DOHH2 (cell line): ENCODE measurements around the gene CCT5.

Experiments used
- H3F3A ChIP-seq: fragments of 200-600 bp; sonication (generic), shearing (Covaris generic); 2 replicates; pipeline ENCODE4 v1.6.0; 2016; ENCODE audit warnings: antibody characterized with exemption, mild to moderate bottlenecking; ENCODE audit not compliant: control insufficient read depth, insufficient read depth
- H3K27ac ChIP-seq: fragments of 200-600 bp; sonication (generic); 2 replicates; pipeline ENCODE4 v1.5.1; 2014; ENCODE audit warnings: low read depth, mild to moderate bottlenecking, low read length, moderate library complexity
- H3K27me3 ChIP-seq: fragments of 200-600 bp; sonication (generic); 2 replicates; pipeline ENCODE4 v1.6.1; 2014; ENCODE audit warnings: mild to moderate bottlenecking, low read length, mixed read lengths; ENCODE audit not compliant: control insufficient read depth
- H3K36me3 ChIP-seq: fragments of 200-600 bp; sonication (generic); 2 replicates; pipeline ENCODE4 v1.6.1; 2014; ENCODE audit warnings: mild to moderate bottlenecking, low read length, moderate library complexity, mixed read lengths; ENCODE audit not compliant: control insufficient read depth
- H3K4me1 ChIP-seq: fragments of 200-600 bp; sonication (generic); 2 replicates; pipeline ENCODE4 v1.6.1; 2014; ENCODE audit warnings: mild to moderate bottlenecking, low read length, mixed read lengths; ENCODE audit not compliant: control insufficient read depth
- H3K4me2 ChIP-seq: fragments of 200-600 bp; sonication (generic); 2 replicates; pipeline ENCODE4 v1.6.0; 2014; ENCODE audit warnings: mild to moderate bottlenecking, low read length, moderate library complexity
- H3K4me3 ChIP-seq: fragments of 200-600 bp; sonication (generic); 2 replicates; pipeline ENCODE4 v1.5.1; 2014; ENCODE audit warnings: mild to moderate bottlenecking, low read length, mixed read lengths
- H3K79me2 ChIP-seq: fragments of 200-600 bp; sonication (generic); 2 replicates; pipeline ENCODE4 v1.6.1; 2014; ENCODE audit warnings: mild to moderate bottlenecking, low read length, mixed read lengths; ENCODE audit not compliant: control insufficient read depth
- H3K9me2 ChIP-seq: fragments of 200-600 bp; sonication (generic); replicated peaks from 2 replicates; pipeline ENCODE4 v1.6.1; 2014; ENCODE audit warnings: mild to moderate bottlenecking, low read length, mixed read lengths; ENCODE audit not compliant: control insufficient read depth
- H3K9me3 ChIP-seq: fragments of 200-600 bp; sonication (generic); 2 replicates; pipeline ENCODE4 v1.6.1; 2014; ENCODE audit warnings: antibody characterized with exemption, low read length, mixed read lengths; ENCODE audit not compliant: control insufficient read depth, insufficient read depth
- H4K20me1 ChIP-seq: fragments of 200-600 bp; sonication (generic); 2 replicates; pipeline ENCODE4 v1.6.0; 2014; ENCODE audit warnings: low read depth, mild to moderate bottlenecking, antibody characterized with exemption, low read length, moderate library complexity; ENCODE audit not compliant: control insufficient read depth, insufficient read depth
- CTCF ChIP-seq: fragments of 200-600 bp; sonication (generic); IDR thresholded peaks from one replicate; pipeline ENCODE4 v1.5.1; 2014; ENCODE audit warnings: antibody characterized with exemption, mild to moderate bottlenecking, low read depth, low read length; ENCODE audit not compliant: poor library complexity, severe bottlenecking
- EZH2phosphoT487 ChIP-seq: fragments of 200-600 bp; sonication (generic); IDR thresholded peaks from 2 replicates; pipeline ENCODE4 v1.6.1; 2017; ENCODE audit warnings: borderline replicate concordance, mild to moderate bottlenecking, antibody characterized with exemption, low read length, moderate library complexity, mixed read lengths

Gene CCT5

GRCh38 chr5:10278658-10279279 is 28.7 kb downstream of the CCT5 start:
- H3K4me2 ChIP-seq: no peak overlapping the region
- H3K9me2 ChIP-seq: no peaks in the 10 kb centered on the region
- no peaks in the 10 kb centered on the region for H3F3A ChIP-seq
- H3K27me3 ChIP-seq: no peaks in the 10 kb centered on the region
- H4K20me1 ChIP-seq: no peaks in the 10 kb centered on the region
- TF ChIP-seq EZH2phosphoT487 (no peak), CTCF (no peak)
- no peak overlapping the region for H3K4me3 ChIP-seq
- no peaks in the 10 kb centered on the region for H3K36me3 ChIP-seq
- no peaks in the 10 kb centered on the region for H3K9me3 ChIP-seq
- H3K79me2 ChIP-seq: no peaks in the 10 kb centered on the region
- peaks cover 1% of the 10 kb centered on the region for H3K4me1 ChIP-seq
- no peak overlapping the region for H3K27ac ChIP-seq

GRCh38 chr5:10279328-10279727 is 29.2 kb downstream of the CCT5 start:
- Histone ChIP-seq H4K20me1 (no peaks in the 10 kb centered on the region), H3K79me2 (no peaks in the 10 kb centered on the region), H3K36me3 (no peaks in the 10 kb centered on the region), H3K4me2 (no peak overlapping the region), H3F3A (no peaks in the 10 kb centered on the region), H3K4me1 (peaks cover 3% of the 10 kb centered on the region), H3K9me3 (no peaks in the 10 kb centered on the region), H3K27ac (no peak overlapping the region), H3K27me3 (no peaks in the 10 kb centered on the region), H3K9me2 (no peaks in the 10 kb centered on the region), H3K4me3 (no peak overlapping the region)
- no peak for TF ChIP-seq EZH2phosphoT487
- no peak for TF ChIP-seq CTCF

GRCh38 chr5:10279925-10280720 is 30.0 kb downstream of the CCT5 start:
- Histone ChIP-seq H4K20me1 (no peaks in the 10 kb centered on the region), H3K9me3 (no peaks in the 10 kb centered on the region), H3K36me3 (no peaks in the 10 kb centered on the region), H3K4me3 (no peak overlapping the region), H3K27ac (no peak overlapping the region), H3K9me2 (no peaks in the 10 kb centered on the region), H3K4me1 (peaks cover 3% of the 10 kb centered on the region), H3K79me2 (no peaks in the 10 kb centered on the region), H3F3A (no peaks in the 10 kb centered on the region), H3K4me2 (no peak overlapping the region), H3K27me3 (no peaks in the 10 kb centered on the region)
- TF ChIP-seq EZH2phosphoT487 (no peak), CTCF (no peak)
